OCI-LY7 (cell line): ENCODE results near the gene CXorf58. TPM values are rescaled to one million over a fixed set of nuclear protein-coding genes. Genes with fewer than 3 reads are reported as not detected.

Experiments used
- BruUV-seq: library from RNA; stranded (reverse); fragments of 400-500 nt; replicated peaks from 2 replicates; lab custom pipeline; 2021; lab: Mats Ljungman, UMichigan
- CTCF ChIA-PET: fragments of 300-600 bp; sonication (Branson Sonifier 250); formaldehyde crosslinking; loops from one replicate; lab custom pipeline; 2022; ENCODE audit warnings: antibody characterized with exemption; ENCODE audit not compliant: unreplicated experiment; lab: Charles Lee
- POLR2A ChIA-PET: fragments of 300-600 bp; sonication (Branson Sonifier 250); formaldehyde crosslinking; loops from one replicate; lab custom pipeline; 2022; ENCODE audit warnings: antibody characterized with exemption; lab: Charles Lee
- DNase-seq: peaks from one replicate; pipeline ENCODE4 v3.0.0-alpha.2; 2015; ENCODE audit warnings: low spot score
- H2AFZ ChIP-seq: fragments of 200-600 bp; sonication (generic), shearing (Covaris generic); 2 replicates; pipeline ENCODE4 v1.6.1; 2014; ENCODE audit warnings: mild to moderate bottlenecking, antibody characterized with exemption, low read length, moderate library complexity
- H3K27ac ChIP-seq: fragments of 200-600 bp; sonication (generic); 2 replicates; pipeline ENCODE4 v1.5.1; 2014; ENCODE audit warnings: mixed run types, low read depth, mild to moderate bottlenecking, moderate library complexity, low read length, inconsistent platforms; ENCODE audit not compliant: poor library complexity, severe bottlenecking
- H3K36me3 ChIP-seq: fragments of 200-600 bp; sonication (generic); 2 replicates; pipeline ENCODE4 v1.6.1; 2014; ENCODE audit warnings: mild to moderate bottlenecking, antibody characterized with exemption, low read length, moderate library complexity, mixed read lengths; ENCODE audit not compliant: insufficient read depth
- H3K4me1 ChIP-seq: fragments of 200-600 bp; sonication (generic); 2 replicates; pipeline ENCODE4 v1.5.1; 2014; ENCODE audit warnings: mild to moderate bottlenecking, low read length; ENCODE audit not compliant: insufficient read depth, poor library complexity, severe bottlenecking
- H3K4me2 ChIP-seq: fragments of 200-600 bp; sonication (generic); 2 replicates; pipeline ENCODE4 v1.6.1; 2014; ENCODE audit warnings: mild to moderate bottlenecking, low read length
- H3K4me3 ChIP-seq: fragments of 200-600 bp; sonication (generic); 2 replicates; pipeline ENCODE4 v1.5.1; 2014; ENCODE audit warnings: mild to moderate bottlenecking, low read depth, low read length; ENCODE audit not compliant: poor library complexity, severe bottlenecking
- H3K79me2 ChIP-seq: fragments of 200-600 bp; sonication (generic); 2 replicates; pipeline ENCODE4 v1.6.1; 2016; ENCODE audit warnings: low read depth, mild to moderate bottlenecking, low read length, moderate library complexity, mixed read lengths; ENCODE audit not compliant: insufficient read depth
- H3K9me2 ChIP-seq: fragments of 200-600 bp; sonication (generic); 2 replicates; pipeline ENCODE4 v1.6.1; 2016; ENCODE audit warnings: mild to moderate bottlenecking, low read length, mixed read lengths; ENCODE audit not compliant: insufficient read depth
- H3K9me3 ChIP-seq: fragments of 200-600 bp; sonication (generic); 2 replicates; pipeline ENCODE4 v1.6.1; 2014; ENCODE audit warnings: mild to moderate bottlenecking, mixed run types, low read length, mixed read lengths
- H4K20me1 ChIP-seq: fragments of 200-600 bp; sonication (generic); 2 replicates; pipeline ENCODE4 v1.6.1; 2014; ENCODE audit warnings: mild to moderate bottlenecking, antibody characterized with exemption, low read length, moderate library complexity, mixed read lengths; ENCODE audit not compliant: insufficient read depth
- EZH2phosphoT487 ChIP-seq: fragments of 200-600 bp; sonication (generic); IDR thresholded peaks from 2 replicates; pipeline ENCODE4 v1.6.1; 2018; ENCODE audit warnings: low read depth, borderline replicate concordance, mild to moderate bottlenecking, mixed run types, antibody characterized with exemption, low read length, moderate library complexity, mixed read lengths
- intact Hi-C: fragments of 100-400 bp; cut with micrococcal nuclease; formaldehyde crosslinking; loops from one replicate; pipeline ENCODE4 v1.10.0; 2022; ENCODE audit not compliant: unreplicated experiment
- total RNA-seq, 2 experiments: library from RNA; depleted of rRNA in 1 of 2; stranded (reverse); fragments of >200 nt in 1 of 2; shearing (Covaris generic) in 1 of 2; gene quantifications; 2 replicates each; pipeline ENCODE4 v1.2.3, GENCODE V29; 2014 to 2022
- TF ChIP-seq, protein P1 (sequence below): fragments of 200-600 bp; sonication (generic); conservative IDR thresholded peaks from 2 replicates; pipeline ENCODE4 v1.5.1; 2014; ENCODE audit warnings: mild to moderate bottlenecking, antibody characterized with exemption, low read length, moderate library complexity, mixed read lengths

The CXorf58 gene
- total RNA-seq, 2 experiments from 2014 or later: 0.46 TPM; not detected in 1

DNA sequence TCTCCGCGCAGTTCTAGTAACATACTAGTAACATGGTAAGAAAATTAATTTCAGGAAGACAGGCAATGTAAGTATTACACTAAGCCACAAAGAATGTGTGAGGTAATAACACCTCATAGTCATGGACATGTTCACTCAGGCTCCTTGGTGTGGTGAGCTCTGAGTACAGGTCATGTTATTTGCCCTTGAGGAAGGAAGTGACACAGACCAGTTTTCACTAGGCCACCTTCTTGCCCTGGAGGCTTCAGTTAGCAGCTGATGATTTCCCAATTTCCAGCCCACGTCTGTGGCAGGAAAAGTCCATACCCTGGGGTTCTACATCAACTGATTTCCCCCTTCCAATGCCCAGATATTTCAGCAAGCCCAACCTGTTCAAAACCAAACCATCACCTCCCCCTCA is 6.7 kb upstream of the CXorf58 start:
- BruUV-seq: no TSS peak
- no peak overlapping the region for H3K4me3 ChIP-seq
- no peak overlapping the region for H2AFZ ChIP-seq
- H3K9me2 ChIP-seq: no peaks in the 10 kb centered on the region
- H4K20me1 ChIP-seq: no peaks in the 10 kb centered on the region
- H3K36me3 ChIP-seq: no peaks in the 10 kb centered on the region
- H3K79me2 ChIP-seq: peaks cover 8% of the 10 kb centered on the region; the same call in 1 of the 2 replicates
- intact Hi-C loops: no loop called here
- POLR2A ChIA-PET: interaction anchor here (2.1 kb wide), 1 partner anchor 118 kb away, joined by 13 read pairs; the partner anchor contains the start of gene SAT1
- CTCF ChIA-PET: interaction anchor here (0.7 to 1.6 kb wide), 3 partner anchors 118 to 207 kb away, joined by 3 to 16 read pairs (median 4); partner anchors contain the start of gene SAT1
- no peaks in the 10 kb centered on the region for H3K9me3 ChIP-seq
- TF ChIP-seq, protein P1, sequence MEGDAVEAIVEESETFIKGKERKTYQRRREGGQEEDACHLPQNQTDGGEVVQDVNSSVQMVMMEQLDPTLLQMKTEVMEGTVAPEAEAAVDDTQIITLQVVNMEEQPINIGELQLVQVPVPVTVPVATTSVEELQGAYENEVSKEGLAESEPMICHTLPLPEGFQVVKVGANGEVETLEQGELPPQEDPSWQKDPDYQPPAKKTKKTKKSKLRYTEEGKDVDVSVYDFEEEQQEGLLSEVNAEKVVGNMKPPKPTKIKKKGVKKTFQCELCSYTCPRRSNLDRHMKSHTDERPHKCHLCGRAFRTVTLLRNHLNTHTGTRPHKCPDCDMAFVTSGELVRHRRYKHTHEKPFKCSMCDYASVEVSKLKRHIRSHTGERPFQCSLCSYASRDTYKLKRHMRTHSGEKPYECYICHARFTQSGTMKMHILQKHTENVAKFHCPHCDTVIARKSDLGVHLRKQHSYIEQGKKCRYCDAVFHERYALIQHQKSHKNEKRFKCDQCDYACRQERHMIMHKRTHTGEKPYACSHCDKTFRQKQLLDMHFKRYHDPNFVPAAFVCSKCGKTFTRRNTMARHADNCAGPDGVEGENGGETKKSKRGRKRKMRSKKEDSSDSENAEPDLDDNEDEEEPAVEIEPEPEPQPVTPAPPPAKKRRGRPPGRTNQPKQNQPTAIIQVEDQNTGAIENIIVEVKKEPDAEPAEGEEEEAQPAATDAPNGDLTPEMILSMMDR: no peak
- no peak for TF ChIP-seq EZH2phosphoT487
- H3K4me2 ChIP-seq: no peak overlapping the region; the same call in 1 of the 2 replicates
- no peak for DNase-seq
- H3K4me1 ChIP-seq: peaks cover 19% of the 10 kb centered on the region
- no peak overlapping the region for H3K27ac ChIP-seq

DNA sequence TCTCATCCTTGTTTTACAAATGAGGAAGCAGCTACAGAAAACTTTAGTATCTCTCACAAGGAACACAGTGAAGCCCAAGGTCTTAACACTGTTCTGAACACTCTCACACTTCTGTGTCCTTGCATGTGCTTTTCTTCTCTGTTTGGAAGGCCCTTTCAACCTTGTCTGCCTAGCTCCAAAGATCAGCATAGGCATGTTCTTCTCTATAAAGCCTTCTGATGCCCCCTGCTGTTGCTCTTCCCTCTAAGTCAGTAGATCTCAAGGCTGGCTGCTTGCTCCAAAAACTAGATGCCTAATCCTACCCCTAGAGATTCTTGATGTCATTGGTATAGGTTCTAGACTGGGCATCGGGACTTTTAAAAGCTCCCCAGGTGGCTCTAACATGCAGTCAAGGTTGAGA is 6.0 kb upstream of the CXorf58 start:
- H2AFZ ChIP-seq: no peak overlapping the region
- intact Hi-C loops: loop anchor here (1.0 kb wide), 3 partner anchors 119 to 208 kb away; partner anchors contain the start of gene SAT1
- no TSS peak for BruUV-seq
- H3K4me2 ChIP-seq: peak overlapping the region; percentile 21; the same call in 1 of the 2 replicates
- DNase-seq: peak; percentile 71
- ChIA-PET CTCF (interaction anchor here (0.6 to 1.6 kb wide), 3 partner anchors 119 to 354 kb away, joined by 3 to 16 read pairs (median 4); partner anchors contain the start of gene SAT1), POLR2A (interaction anchor here (0.6 to 2.1 kb wide), 4 partner anchors 39 to 215 kb away, joined by 3 to 13 read pairs (median 3); partner anchors contain the start of gene SAT1)
- no peaks in the 10 kb centered on the region for H3K9me2 ChIP-seq
- H3K9me3 ChIP-seq: no peaks in the 10 kb centered on the region
- H4K20me1 ChIP-seq: no peaks in the 10 kb centered on the region
- no peak overlapping the region for H3K4me3 ChIP-seq
- peaks cover 24% of the 10 kb centered on the region for H3K4me1 ChIP-seq
- H3K79me2 ChIP-seq: peaks cover 15% of the 10 kb centered on the region; the same call in 1 of the 2 replicates
- TF ChIP-seq EZH2phosphoT487: no peak
- TF ChIP-seq, protein P1: peak; percentile 56
- no peaks in the 10 kb centered on the region for H3K36me3 ChIP-seq
- H3K27ac ChIP-seq: no peak overlapping the region

- no peak overlapping the region for H2AFZ ChIP-seq
- H3K4me3 ChIP-seq: no peak overlapping the region
- H3K79me2 ChIP-seq: peaks cover 19% of the 10 kb centered on the region; the same call in 1 of the 2 replicates
- no peaks in the 10 kb centered on the region for H4K20me1 ChIP-seq
- no TSS peak for BruUV-seq
- no peaks in the 10 kb centered on the region for H3K9me2 ChIP-seq
- TF ChIP-seq, protein P1: peak; percentile 74
- no peak for TF ChIP-seq EZH2phosphoT487
- ChIA-PET CTCF (interaction anchor here (0.6 to 1.6 kb wide), 3 partner anchors 119 to 353 kb away, joined by 3 to 16 read pairs (median 4); partner anchors contain the start of gene SAT1), POLR2A (interaction anchor here (0.6 to 2.1 kb wide), 5 partner anchors 38 to 216 kb away, joined by 3 to 13 read pairs (median 3); partner anchors contain the start of gene SAT1)
- intact Hi-C loops: loop anchor here (1.0 kb wide), 3 partner anchors 119 to 208 kb away; partner anchors contain the start of gene SAT1
- no peaks in the 10 kb centered on the region for H3K36me3 ChIP-seq
- no peaks in the 10 kb centered on the region for H3K9me3 ChIP-seq
- peaks cover 24% of the 10 kb centered on the region for H3K4me1 ChIP-seq
- peak overlapping the region; percentile 21; the same call in 1 of the 2 replicates for H3K4me2 ChIP-seq
- peak; percentile 50 for DNase-seq
- H3K27ac ChIP-seq: no peak overlapping the region
Measured at GRCh38 chrX:23902419-23902818, 5.4 kb upstream of the CXorf58 start.
